H9 (cell line): ENCODE measurements around the gene TTC7B. TPM values are rescaled to one million over a fixed set of nuclear protein-coding genes. Genes with fewer than 3 reads are reported as not detected.
"Not testable (repeated sequence)": the region's sequence is repeated elsewhere in the genome, so short reads cannot be mapped to it uniquely, and the experiment has no call there.

Experiments
- DNase-seq: peaks from one replicate; pipeline ENCODE4 v3.0.0-alpha.2; 2017
- H2AFZ ChIP-seq: one replicate; pipeline ENCODE4 v1.6.1; 2013; ENCODE audit warnings: mild to moderate bottlenecking, low read length, control low read depth, moderate library complexity
- H2AK5ac ChIP-seq: 2 replicates; pipeline ENCODE4 v1.6.1; 2013; ENCODE audit warnings: low read length, control low read depth, mixed read lengths; ENCODE audit not compliant: insufficient read length
- H2BK120ac ChIP-seq: one replicate; pipeline ENCODE4 v1.6.1; 2013; ENCODE audit warnings: low read depth, mild to moderate bottlenecking, low read length, control low read depth, inconsistent platforms; ENCODE audit not compliant: poor library complexity, severe bottlenecking
- H2BK12ac ChIP-seq: 2 replicates; pipeline ENCODE4 v1.6.1; 2013; ENCODE audit warnings: low read length, control low read depth, mixed read lengths, low read depth; ENCODE audit not compliant: insufficient read length
- H2BK15ac ChIP-seq: 2 replicates; pipeline ENCODE4 v1.6.1; 2013; ENCODE audit warnings: low read depth, low read length, control low read depth
- H2BK20ac ChIP-seq: one replicate; pipeline ENCODE4 v1.6.1; 2013; ENCODE audit warnings: low read depth, mild to moderate bottlenecking, low read length, control low read depth, inconsistent platforms; ENCODE audit not compliant: poor library complexity, severe bottlenecking
- H2BK5ac ChIP-seq: 2 replicates; pipeline ENCODE4 v1.6.1; 2013; ENCODE audit warnings: low read length, control low read depth, mixed read lengths; ENCODE audit not compliant: insufficient read length
- H3K14ac ChIP-seq: 2 replicates; pipeline ENCODE4 v1.6.1; 2013; ENCODE audit warnings: low read length, control low read depth; ENCODE audit not compliant: insufficient read depth
- H3K18ac ChIP-seq: 2 replicates; pipeline ENCODE4 v1.6.1; 2013; ENCODE audit warnings: low read depth, mild to moderate bottlenecking, mixed read lengths, low read length, control low read depth; ENCODE audit not compliant: insufficient read length
- H3K23ac ChIP-seq: 2 replicates; pipeline ENCODE4 v1.6.1; 2013; ENCODE audit warnings: low read length, control low read depth, mixed read lengths, low read depth; ENCODE audit not compliant: insufficient read length
- H3K23me2 ChIP-seq: 2 replicates; pipeline ENCODE4 v1.6.1; 2013; ENCODE audit warnings: low read depth, mild to moderate bottlenecking, mixed read lengths, low read length, control low read depth; ENCODE audit not compliant: insufficient read length, poor library complexity, severe bottlenecking
- H3K27ac ChIP-seq: 2 replicates; pipeline ENCODE4 v1.5.1; 2013; ENCODE audit warnings: low read length, control low read depth, mixed read lengths, low read depth; ENCODE audit not compliant: insufficient read length
- H3K27me3 ChIP-seq: 2 replicates; pipeline ENCODE4 v1.6.1; 2013; ENCODE audit warnings: low read length, control low read depth, inconsistent platforms; ENCODE audit not compliant: insufficient read depth
- H3K4ac ChIP-seq: 2 replicates; pipeline ENCODE4 v1.6.1; 2013; ENCODE audit warnings: low read depth, mild to moderate bottlenecking, control low read depth, inconsistent platforms, low read length, moderate library complexity
- H3K4me1 ChIP-seq: 2 replicates; pipeline ENCODE4 v1.6.1; 2013; ENCODE audit warnings: low read length, control low read depth, inconsistent platforms; ENCODE audit not compliant: insufficient read depth
- H3K4me2 ChIP-seq: 2 replicates; pipeline ENCODE4 v1.6.1; 2013; ENCODE audit warnings: low read length, control low read depth, mixed read lengths; ENCODE audit not compliant: insufficient read length, insufficient read depth
- H3K56ac ChIP-seq: 2 replicates; pipeline ENCODE4 v1.6.1; 2013; ENCODE audit warnings: low read depth, mild to moderate bottlenecking, mixed read lengths, low read length, control low read depth; ENCODE audit not compliant: insufficient read length
- H3K79me1 ChIP-seq: 2 replicates; pipeline ENCODE4 v1.6.1; 2013; ENCODE audit warnings: low read depth, mild to moderate bottlenecking, moderate library complexity, low read length, control low read depth, inconsistent platforms; ENCODE audit not compliant: insufficient read depth, poor library complexity, severe bottlenecking
- H3K79me2 ChIP-seq: 2 replicates; pipeline ENCODE4 v1.6.1; 2013; ENCODE audit warnings: low read length, control low read depth, inconsistent platforms; ENCODE audit not compliant: insufficient read depth
- H3K9ac ChIP-seq: 2 replicates; pipeline ENCODE4 v1.6.1; 2013; ENCODE audit warnings: low read length, control low read depth, mixed read lengths; ENCODE audit not compliant: insufficient read length; ENCODE audit errors: extremely low read depth
- H3K9me3 ChIP-seq: one replicate; pipeline ENCODE4 v1.6.1; 2013; ENCODE audit warnings: low read depth, low read length, inconsistent platforms; ENCODE audit not compliant: control insufficient read depth
- H3T11ph ChIP-seq: one replicate; pipeline ENCODE4 v1.6.1; 2013; ENCODE audit warnings: mild to moderate bottlenecking, low read length, control low read depth, inconsistent platforms
- H4K20me1 ChIP-seq: one replicate; pipeline ENCODE4 v1.6.1; 2013; ENCODE audit not compliant: control insufficient read depth, insufficient read length, insufficient read depth
- H4K5ac ChIP-seq: 2 replicates; pipeline ENCODE4 v1.6.1; 2013; ENCODE audit warnings: low read depth, mild to moderate bottlenecking, mixed read lengths, low read length, control low read depth; ENCODE audit not compliant: insufficient read length
- H4K8ac ChIP-seq: replicated peaks from 2 replicates; pipeline ENCODE4 v1.6.1; 2013; ENCODE audit warnings: low read length, control low read depth, mixed read lengths, low read depth; ENCODE audit not compliant: insufficient read length
- H4K91ac ChIP-seq: 2 replicates; pipeline ENCODE4 v1.6.1; 2013; ENCODE audit warnings: low read depth, mild to moderate bottlenecking, moderate library complexity, mixed read lengths, low read length, control low read depth; ENCODE audit not compliant: insufficient read length
- H3K27ac Mint-ChIP-seq, 3 experiments: 2 replicates in 2 of 3; 3 replicates in 1 of 3; pipeline ENCODE4 v1.8.0; 2020 to 2021; ENCODE audit warnings: mixed read lengths in 3 of 3, mild to moderate bottlenecking in 1 of 3, moderate library complexity in 1 of 3
- H3K27me3 Mint-ChIP-seq: 2 replicates; pipeline ENCODE4 v1.8.0; 2021; ENCODE audit warnings: low read depth, mild to moderate bottlenecking, moderate library complexity, mixed read lengths
- H3K36me3 Mint-ChIP-seq, 3 experiments: 2 replicates in 2 of 3; 3 replicates in 1 of 3; pipeline ENCODE4 v1.8.0; 2020 to 2021; ENCODE audit warnings: low read depth in 3 of 3, mixed read lengths in 3 of 3; ENCODE audit not compliant: insufficient read depth in 1 of 3
- H3K4me1 Mint-ChIP-seq, 2 experiments: 2 replicates each; pipeline ENCODE4 v1.8.0; 2020; ENCODE audit warnings: mixed read lengths in 2 of 2
- H3K4me3 Mint-ChIP-seq, 2 experiments: 2 replicates in 1 of 2; 3 replicates in 1 of 2; pipeline ENCODE4 v1.8.0; 2020 to 2021; ENCODE audit warnings: mild to moderate bottlenecking in 2 of 2, mixed read lengths in 2 of 2, moderate library complexity in 1 of 2
- H3K9me3 Mint-ChIP-seq, 2 experiments: 2 replicates in 1 of 2; 3 replicates in 1 of 2; pipeline ENCODE4 v1.8.0; 2020; ENCODE audit warnings: mild to moderate bottlenecking in 2 of 2, mixed read lengths in 2 of 2, moderate library complexity in 1 of 2
- WGBS: extraction: QIAGEN DNeasy Blood & Tissue Kit; methylation state at CpG from one replicate; pipeline ENCODE4 v1.1.7; 2013; ENCODE audit warnings: missing lambda C conversion rate, low lambda C conversion rate, mixed read lengths; ENCODE audit not compliant: insufficient read length; ENCODE audit errors: extremely low coverage; 5-methylcytosine and 5-hydroxymethylcytosine counted together
- total RNA-seq: library from RNA; stranded (reverse); gene quantifications from 2 replicates; pipeline ENCODE4 v1.2.1, GENCODE V29; 2021
- TF ChIP-seq, protein P1 (sequence below): fragments of 200-600 bp; sonication (generic); conservative IDR thresholded peaks from 3 replicates; pipeline ENCODE4 v1.8.0; 2021; ENCODE audit warnings: antibody characterized with exemption, mild to moderate bottlenecking

TTC7B gene
- total RNA-seq, 1 experiment from 2014 or later: 33.7 TPM

DNA sequence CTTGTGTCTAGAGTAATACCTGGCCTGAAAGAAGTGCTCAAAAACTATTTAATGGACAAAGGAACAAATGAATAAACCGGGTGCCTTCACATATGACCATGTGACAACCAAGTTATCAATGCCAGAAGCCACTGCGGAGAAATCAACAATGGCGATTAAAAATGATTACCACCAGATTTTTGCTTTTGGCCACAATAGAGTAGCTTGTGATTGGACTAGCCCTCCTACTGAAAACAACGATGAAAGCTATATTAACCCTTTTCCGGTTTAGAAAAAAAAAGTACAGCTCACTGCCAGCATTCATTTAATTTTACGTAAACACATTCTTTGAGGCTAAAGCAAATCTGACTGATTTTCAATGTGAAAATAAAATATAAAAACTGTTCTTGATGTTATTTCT is 41.6 kb upstream of the TTC7B start:
- Histone ChIP-seq H4K8ac (no peak overlapping the region), H2BK20ac (no peak overlapping the region), H2BK120ac (no peak overlapping the region), H3K18ac (no peak overlapping the region), H2AFZ (no peak overlapping the region), H3K4me2 (no peak overlapping the region), H3K4ac (no peak overlapping the region), H2BK12ac (no peak overlapping the region), H2BK5ac (no peak overlapping the region), H2BK15ac (no peak overlapping the region), H3K14ac (no peak overlapping the region), H3K9me3 (no peaks in the 10 kb centered on the region), H3K23me2 (no peaks in the 10 kb centered on the region), H3K79me2 (no peaks in the 10 kb centered on the region), H4K20me1 (no peaks in the 10 kb centered on the region), H3T11ph (no peak overlapping the region), H4K91ac (no peak overlapping the region), H3K9ac (no peak overlapping the region), H4K5ac (no peak overlapping the region), H2AK5ac (no peak overlapping the region), H3K4me1 (no peaks in the 10 kb centered on the region), H3K27me3 (no peaks in the 10 kb centered on the region), H3K23ac (no peak overlapping the region), H3K27ac (no peak overlapping the region), H3K79me1 (no peaks in the 10 kb centered on the region), H3K56ac (no peak overlapping the region)
- no CpG with 5 or more reads among the region's 6 CpGs for WGBS
- no peaks in the 10 kb centered on the region for H3K4me1 Mint-ChIP-seq
- no peaks in the 10 kb centered on the region for H3K9me3 Mint-ChIP-seq
- TF ChIP-seq, protein P1, sequence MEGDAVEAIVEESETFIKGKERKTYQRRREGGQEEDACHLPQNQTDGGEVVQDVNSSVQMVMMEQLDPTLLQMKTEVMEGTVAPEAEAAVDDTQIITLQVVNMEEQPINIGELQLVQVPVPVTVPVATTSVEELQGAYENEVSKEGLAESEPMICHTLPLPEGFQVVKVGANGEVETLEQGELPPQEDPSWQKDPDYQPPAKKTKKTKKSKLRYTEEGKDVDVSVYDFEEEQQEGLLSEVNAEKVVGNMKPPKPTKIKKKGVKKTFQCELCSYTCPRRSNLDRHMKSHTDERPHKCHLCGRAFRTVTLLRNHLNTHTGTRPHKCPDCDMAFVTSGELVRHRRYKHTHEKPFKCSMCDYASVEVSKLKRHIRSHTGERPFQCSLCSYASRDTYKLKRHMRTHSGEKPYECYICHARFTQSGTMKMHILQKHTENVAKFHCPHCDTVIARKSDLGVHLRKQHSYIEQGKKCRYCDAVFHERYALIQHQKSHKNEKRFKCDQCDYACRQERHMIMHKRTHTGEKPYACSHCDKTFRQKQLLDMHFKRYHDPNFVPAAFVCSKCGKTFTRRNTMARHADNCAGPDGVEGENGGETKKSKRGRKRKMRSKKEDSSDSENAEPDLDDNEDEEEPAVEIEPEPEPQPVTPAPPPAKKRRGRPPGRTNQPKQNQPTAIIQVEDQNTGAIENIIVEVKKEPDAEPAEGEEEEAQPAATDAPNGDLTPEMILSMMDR: no peak
- no peak for DNase-seq
- H3K36me3 Mint-ChIP-seq: no peaks in the 10 kb centered on the region
- H3K27me3 Mint-ChIP-seq: no peaks in the 10 kb centered on the region; the same call in 1 of the 2 replicates
- H3K27ac Mint-ChIP-seq: no peak overlapping the region
- H3K4me3 Mint-ChIP-seq: no peak overlapping the region

DNA sequence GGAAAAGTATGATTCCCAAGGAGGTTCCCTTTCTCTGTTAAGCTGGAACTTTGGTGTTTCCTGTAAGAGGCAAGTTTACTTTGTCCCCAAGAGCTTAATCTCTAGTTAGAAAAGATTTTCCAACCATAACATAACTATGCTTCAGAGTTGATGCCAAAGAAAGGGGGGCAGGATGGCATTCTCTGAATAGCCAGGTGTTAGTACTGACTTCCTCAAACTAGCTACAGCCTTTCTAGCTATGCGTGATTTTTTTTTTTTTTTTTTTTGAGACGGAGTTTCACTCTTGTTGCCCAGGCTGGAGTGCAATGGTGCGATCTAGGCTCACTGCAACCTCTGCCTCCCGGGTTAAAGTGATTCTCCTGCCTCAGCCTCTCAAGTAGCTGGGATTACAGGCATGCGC is 39.9 kb upstream of the TTC7B start:
- not testable (repeated sequence) for H3K79me2 ChIP-seq, H2AK5ac ChIP-seq, H3K9me3 Mint-ChIP-seq, H3K4me3 Mint-ChIP-seq, H2BK15ac ChIP-seq, H3K23ac ChIP-seq, H3K4ac ChIP-seq, DNase-seq, H3K27ac Mint-ChIP-seq, H3K4me1 Mint-ChIP-seq, H4K8ac ChIP-seq, H3K27me3 Mint-ChIP-seq, H3K27ac ChIP-seq, H4K5ac ChIP-seq, H2BK12ac ChIP-seq, H3K4me1 ChIP-seq, H3K56ac ChIP-seq, H3T11ph ChIP-seq, H3K27me3 ChIP-seq, H3K9ac ChIP-seq, H3K14ac ChIP-seq, H4K91ac ChIP-seq, H2BK20ac ChIP-seq, H2AFZ ChIP-seq, H3K9me3 ChIP-seq, H3K18ac ChIP-seq, H3K36me3 Mint-ChIP-seq, H3K79me1 ChIP-seq, H2BK5ac ChIP-seq, H3K4me2 ChIP-seq, H4K20me1 ChIP-seq, H2BK120ac ChIP-seq, H3K23me2 ChIP-seq
- no CpG with 5 or more reads among the region's 5 CpGs for WGBS
